SW 1271 (cell line): ENCODE results near the gene SLC17A4.

Experiments
- DNase-seq, 2 experiments: peaks; one replicate each; lab custom pipeline; 2025; lab: John Stamatoyannopoulos, UW

The SLC17A4 gene

DNA sequence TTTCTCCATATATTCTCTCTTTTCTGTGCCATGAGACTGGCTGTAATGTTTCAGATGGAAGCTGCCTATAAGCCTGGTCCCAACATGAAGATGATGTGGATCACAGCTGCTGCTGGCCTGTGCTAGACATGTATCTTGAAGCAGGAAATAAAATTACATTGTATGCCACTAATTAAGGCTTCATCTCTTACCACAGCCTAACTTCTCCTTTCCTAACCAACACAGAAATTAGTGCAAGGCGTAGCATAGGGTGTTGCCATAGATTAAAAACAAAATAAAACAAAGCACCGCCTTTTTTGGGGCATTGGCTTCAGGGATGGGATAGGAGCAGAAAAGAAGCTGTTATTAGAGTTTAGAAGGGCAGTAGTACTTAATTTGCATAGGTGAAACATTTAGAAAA, 4.7 kb upstream of the SLC17A4 start:
- no peak for DNase-seq

DNA sequence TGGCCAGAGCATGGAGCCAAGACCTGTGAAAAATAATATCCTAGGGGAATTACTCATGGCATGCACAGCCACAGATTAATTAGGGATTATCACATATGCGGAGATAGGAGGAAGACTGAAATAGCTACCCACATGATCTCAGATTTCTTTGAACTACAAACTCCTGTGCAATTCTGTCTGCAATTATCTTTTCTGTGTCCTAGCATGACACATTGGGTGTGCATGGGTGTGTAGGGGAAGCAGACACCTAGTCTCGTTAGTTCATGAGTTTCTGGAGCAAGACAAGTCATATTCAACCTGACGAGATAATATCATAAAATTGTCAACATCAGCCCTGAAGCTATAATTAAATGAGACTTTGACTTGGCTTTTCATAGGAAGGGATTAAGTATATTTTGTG, 3.6 kb upstream of the SLC17A4 start:
- DNase-seq, result no peak

DNA sequence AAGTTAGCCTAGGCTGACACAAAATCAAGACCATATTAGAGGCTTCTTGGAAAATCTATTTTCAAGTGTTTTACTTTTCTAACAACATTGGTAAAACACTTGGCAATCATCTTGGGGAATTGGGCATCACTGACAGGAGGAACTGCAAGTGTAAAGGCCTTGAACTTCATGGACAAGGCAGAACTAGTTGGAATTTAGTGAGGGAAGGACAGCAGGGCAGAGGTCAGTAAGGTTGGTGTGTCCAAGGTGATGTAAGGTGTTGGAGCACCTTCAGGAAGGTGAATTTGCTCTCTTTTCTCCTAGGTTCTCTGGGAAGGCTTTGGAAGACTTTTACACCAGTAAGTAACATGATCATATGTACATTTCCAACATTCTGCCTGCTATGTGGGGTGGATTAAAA, 1.5 kb upstream of the SLC17A4 start:
- no peak for DNase-seq

DNA sequence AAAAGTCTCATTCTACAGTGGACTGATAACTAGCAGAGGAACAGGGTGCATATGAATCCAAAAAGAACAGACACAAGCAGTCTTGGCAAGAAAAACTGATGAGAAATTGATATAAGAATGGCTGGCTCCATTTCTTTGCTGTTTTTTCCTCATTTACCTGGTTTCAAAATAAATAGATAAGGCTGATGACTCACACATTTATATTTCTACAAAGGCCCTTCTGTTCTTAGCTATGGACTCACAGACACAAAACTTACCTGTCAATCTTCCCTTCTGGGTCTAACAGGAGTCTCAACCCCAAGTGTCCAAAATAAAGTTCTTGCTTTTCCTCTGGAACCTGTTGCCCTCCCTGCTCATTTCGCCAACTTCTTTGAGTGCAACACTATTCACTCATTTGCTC, 941 bp downstream of the SLC17A4 start:
- no peak for DNase-seq

DNA sequence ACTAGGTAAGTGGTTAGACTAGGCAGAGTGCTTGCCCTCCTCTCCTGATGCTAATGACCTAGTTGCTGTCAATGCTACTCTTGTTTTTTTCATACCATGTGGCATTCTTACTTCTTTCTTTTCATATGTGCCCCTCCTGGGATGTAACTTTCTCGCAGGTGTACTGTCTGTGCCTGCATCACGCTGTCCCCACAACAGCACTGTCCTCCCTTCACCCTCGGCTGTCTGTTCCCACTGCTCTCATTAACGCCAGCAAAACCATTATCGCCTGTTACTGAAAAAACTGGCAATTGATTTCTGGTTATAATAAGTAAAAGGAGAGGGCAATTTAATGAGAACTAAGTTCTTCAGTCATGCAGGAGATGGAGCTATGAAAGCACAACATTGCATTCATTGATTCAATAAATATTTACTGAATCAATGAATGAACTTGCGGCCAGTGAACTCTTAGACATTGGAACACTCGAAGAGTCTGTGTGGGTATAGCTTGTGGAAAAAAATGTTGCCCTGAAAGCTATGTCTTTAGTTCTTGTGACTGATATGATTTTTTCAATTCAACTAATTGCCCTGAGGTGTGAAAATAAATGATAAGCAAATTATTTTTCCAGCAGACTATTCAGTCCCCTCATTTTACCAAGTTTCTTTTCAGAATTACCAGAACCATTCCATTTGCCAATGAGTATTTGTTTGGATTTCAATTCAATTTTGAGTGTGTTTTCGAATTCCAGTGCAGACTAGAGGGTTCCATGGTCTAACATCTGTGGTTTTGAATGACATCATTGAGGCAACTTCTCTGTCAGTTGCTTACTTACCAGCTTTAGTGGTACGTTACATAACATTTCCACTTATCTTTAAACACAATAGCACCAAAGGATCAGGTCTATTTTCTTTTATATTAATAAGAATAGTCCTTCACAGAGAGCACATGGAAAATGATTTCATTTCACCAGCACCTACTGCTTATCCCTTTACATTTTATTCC, 2.1 kb downstream of the SLC17A4 start:
- no peak for DNase-seq

DNA sequence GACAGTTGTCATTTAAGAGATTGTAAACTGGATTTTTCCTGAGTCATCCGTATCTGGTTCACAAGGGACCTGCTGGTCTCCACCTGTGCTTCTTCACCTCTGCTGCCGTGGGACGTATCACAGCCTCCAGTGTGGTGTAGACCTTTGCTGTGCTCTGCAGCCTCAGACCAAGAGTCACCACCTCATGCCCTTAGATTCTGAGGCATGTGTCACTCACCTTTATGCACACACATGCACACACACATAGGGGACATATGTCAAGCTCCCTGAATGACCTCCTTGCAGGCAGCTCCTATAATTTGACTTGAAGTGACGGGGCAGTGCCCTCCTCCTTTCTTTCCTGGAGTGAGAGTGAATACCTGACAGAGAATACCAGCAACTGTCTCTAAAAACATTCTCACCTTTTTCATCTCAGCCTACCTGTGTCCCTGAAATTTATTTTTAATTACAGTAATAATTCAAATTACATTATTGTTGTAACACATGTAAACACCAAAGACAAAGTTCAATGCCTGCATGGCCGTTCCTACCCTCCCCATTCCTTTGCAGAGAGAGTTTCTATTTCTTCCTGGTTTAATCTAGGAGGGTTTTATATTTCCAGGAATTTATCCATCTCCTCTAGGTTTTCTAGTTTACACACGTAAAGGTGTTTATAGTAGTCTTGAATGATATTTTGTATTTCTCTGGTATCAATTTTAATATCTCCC, 3.5 kb downstream of the SLC17A4 start:
- no peak for DNase-seq

DNA sequence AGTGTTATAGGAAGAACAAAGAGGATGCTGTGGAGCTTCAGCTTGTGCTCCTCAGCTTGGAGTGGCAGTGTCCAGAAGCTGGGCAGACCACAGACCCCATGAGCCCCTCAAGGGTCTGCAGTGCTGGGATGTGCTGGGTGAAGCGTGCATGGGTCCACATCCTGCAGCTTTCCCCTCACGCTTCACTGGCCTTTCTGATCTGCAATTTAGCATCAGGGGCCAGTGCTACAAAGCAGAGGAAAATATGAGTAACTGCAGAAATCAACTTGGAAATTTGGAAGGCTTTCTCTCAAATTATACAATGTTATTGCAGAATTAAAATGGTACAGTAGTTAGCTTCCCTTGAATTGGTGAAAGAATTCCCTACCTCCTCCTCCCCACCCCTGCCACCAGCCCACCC, 10.1 kb downstream of the SLC17A4 start:
- no peak for DNase-seq

DNA sequence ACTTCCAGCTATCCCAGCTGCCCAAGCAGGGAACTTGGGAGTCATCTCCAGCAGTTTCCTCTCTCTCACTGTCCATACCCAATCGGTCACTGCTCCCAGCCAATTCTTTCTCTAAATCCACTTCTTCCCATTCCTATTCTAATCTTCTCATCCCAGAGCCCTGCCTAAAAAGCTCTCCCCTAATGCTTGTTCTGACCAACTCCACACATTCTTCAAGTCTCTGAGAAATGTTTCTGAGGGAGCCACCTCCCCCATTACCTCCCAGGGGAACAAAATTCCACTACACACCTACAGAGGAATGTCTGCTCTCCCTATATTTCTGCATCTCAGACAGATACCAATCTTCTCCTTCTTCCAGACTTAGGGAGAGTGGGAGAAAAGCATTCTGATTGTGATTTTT, 14.0 kb downstream of the SLC17A4 start:
- no peak for DNase-seq

DNA sequence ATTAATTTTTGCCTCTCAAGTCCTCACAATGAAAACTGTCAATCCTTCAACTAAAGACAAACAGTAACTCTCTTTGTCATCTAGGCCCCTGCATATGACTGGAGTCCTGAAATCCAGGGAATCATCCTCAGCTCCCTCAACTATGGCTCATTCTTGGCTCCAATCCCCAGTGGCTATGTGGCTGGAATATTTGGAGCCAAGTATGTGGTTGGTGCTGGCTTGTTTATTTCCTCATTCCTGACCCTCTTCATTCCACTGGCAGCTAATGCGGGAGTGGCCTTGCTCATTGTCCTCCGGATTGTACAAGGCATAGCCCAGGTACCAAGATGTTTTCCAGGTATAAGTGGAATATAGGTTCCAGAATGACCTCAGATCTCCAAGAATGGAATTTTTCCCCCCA, 15.4 kb downstream of the SLC17A4 start:
- no peak for DNase-seq

DNA sequence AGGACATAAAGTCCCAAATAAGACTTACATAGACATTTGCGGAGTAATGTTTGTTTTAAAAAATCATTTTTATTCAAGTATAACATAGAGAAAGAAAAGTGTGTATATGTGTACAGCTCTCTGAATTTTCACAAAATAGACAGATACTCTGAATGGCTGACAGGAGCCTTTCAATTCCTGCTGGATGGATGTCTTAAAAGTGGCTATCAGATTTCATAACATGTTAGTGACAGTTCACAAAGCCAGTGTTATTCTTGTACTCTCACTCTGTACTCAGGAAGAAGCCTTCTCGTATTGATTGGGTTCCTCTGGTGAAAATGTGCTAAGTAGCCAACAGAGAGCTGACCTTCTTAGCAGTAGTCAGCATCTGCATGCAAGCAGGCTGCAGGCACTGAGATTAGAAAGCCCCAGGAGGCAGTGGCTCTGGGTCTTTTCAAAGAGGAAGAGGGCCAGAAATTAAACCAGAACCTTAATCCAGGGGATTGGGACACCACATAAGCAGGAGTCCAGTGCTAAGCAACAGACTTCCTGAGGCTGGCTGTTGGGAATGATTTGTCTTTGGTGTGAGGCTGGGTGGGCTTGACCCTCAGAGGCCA, 19.7 kb downstream of the SLC17A4 start:
- DNase-seq, result no peak

DNA sequence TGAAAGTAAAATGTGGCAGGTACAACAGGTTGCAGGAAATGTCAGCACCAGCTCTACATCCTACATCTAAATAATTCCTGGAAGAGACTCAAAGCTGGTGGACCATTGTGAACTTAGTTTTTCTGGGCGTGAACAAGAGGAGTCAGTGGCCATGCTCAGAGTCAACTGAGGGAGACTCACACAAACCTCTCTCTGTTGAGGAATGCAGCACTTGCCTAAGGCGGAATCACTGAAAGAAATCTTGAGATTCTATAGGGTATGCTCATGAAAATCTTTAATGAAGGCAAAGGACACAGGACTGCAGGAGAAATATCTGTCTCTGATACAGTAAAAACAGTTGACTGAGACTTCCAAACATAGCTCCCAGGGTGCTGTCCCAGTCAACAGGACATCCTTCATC, 22.5 kb downstream of the SLC17A4 start:
- peak in 1 of 2 experiments; percentile 8 for DNase-seq

DNA sequence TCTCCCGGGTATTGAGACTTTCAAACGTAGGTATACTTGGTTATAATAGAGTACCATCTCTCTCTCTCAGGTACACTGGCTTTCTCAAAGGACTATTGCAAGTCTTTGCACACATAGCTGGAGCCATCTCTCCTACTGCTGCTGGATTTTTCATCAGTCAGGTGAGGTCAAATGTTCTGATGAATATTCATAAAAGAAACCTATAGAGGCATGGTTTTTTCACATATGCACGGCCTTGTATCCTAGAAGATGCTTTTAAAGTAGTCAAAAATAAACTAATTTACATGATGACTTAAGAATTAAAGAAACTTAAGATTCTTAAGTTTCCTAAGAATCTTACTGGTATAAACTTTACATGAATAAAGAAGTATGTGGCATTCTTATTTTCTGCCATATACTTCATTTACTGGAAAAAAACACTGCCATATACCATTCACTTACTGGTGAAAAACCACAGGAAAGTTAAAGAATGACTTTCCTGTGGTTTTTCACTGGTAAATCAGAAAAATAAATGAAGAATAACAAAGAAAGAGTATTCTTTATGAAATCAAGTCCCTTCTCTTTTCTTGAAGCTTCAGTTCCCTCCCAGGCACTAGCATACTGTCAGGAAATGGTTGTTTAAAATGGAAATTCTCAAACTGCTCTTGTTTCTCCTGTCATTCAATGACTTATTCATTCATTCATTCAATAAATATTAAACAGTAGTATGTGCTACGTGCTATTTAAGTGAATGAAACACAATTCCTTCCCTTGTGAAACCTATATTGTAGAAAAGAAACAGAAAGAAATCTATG, 23.5 kb downstream of the SLC17A4 start:
- no peak for DNase-seq

DNA sequence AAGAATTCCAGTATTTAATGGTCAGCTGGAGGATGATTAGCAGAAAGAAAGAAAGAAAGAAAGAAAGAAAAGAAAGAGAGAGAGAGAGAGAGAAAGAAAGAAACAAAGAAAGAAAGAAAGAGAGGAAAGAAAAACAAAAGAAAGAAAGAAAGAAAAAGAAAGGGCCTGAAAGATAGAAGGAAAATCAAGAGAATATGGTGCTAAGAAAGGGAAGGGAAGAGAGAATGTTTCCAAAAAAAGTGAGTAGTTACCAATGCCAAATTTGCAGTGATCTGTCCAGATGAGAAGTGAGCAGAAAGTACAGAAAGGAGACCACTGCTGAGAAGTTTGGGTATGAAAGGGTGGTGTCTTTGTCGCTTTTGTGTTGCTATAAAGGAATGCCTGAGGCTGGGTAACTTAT, 26.6 kb downstream of the SLC17A4 start:
- no peak for DNase-seq

DNA sequence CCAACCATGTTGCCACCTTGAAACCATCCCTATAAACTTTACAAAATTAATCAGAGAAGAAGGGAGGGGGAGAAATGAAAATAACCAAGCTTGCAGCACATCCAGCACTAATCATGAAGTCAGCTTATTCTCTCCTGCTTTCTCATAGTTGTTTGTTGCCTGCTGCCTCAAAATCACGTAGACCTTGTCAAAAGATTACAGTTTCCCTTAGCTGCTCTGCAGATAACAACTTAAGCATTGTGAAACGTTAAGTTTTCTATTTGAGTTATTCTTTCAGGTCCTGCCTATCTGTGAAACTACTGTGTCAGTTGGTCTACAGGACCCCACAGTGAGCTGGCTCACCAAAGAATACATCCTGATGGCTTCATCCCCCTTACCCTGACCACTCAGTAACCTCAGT, 32.9 kb downstream of the SLC17A4 start:
- no peak for DNase-seq

DNA sequence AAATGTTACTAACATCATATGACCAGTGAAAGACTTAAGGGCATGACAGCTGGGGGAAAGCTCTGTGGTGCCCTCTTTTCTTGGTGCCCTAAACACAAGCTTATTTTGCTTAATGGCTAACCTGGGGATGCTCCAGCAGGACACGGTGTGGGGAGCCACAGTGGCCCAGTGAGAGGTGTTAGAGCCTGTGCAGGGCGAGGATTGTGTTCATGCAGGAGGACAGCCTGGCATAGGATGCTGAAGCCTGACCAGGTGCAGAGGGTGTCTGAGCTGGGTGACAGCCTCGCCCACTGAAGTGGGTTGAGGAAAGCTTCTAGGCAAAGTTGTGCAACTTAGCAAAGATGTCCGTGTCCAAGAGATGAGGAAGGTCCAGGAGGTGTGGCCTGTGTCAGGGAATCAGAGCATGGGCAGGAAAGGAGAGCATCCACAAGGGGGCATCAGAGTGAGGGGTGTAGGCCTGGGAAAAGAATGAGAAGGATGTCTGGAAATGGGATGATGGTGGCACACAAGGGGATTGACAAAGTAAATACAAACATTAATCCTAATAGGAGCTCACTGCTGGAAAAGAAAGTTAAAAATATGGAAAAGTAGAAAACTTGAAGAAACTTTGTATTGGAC, 33.9 kb downstream of the SLC17A4 start:
- DNase-seq, result peak; percentile 30 to 46

DNA sequence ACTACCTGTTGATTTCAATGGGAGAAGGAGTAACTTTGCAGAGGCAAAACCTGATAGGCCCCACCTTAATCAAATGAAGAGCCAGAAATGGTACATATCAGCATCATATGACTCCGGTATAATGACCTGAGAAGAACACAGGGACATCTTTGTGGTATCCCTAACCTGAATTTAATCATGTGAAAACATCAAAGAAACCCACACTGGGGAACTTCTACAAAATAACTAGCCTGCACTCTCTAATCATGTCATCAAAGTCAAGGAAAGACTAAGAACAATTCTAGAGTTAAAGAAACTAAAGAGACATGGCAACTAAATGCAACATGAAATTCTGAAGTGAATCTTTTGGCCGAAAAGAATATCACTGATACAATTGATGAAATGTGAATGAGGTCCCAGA, 34.9 kb downstream of the SLC17A4 start:
- no peak for DNase-seq

DNA sequence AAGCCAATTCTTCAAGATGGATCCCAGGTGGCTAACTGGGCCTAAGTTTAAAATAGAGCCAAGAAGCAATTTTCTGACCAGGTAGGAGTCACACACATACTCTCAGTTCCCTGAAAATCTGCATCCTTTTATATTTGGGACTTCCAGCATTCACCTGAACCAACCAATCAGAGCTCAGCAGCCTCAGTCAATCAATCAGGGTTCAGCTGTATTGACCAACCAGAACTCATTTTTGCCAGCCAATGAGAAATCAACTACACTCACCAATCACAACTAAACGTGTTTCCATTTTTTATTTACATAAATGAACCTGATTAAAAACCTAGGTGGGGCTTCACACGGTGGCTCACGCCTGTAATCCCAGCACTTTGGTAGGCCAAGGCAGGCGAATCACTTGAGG, 37.5 kb downstream of the SLC17A4 start:
- DNase-seq, result no peak

DNA sequence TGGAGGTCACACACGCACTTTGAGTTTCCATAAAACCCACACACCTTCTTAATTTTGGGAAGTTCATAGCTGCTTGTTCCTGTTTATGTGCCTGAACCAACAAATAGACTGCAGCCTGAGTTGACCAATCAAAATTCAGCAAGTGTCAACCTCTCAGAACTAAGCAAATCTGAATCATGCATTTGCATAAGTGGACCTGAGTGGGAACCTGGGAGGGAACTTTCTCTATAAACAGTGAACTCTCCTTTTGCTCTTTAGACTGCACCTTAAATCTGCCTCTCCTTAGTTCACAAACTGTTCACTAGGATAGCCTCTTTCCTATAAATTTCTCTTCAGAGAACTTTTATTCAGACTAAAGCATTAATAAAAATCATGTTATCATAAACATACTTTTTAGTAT, 39.4 kb downstream of the SLC17A4 start:
- no peak for DNase-seq

DNA sequence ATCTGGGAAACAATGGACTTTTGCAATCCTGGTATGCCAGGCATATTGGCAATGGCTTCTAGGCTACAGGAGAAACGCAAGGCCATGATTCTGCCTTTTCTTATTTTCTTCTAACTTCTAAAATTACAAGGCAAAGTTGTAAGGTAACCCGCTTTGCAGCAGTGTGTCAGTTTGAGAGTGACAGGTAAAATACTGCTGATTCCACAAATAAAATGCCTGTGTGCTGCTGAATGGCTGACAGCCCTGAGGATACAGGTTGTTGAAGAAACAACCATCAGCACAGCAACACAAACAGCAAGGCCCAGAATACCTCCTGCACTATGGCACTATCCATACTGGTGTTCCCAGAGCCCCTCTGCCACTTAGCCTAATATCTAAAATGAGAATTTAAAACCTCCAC, 40.2 kb downstream of the SLC17A4 start:
- DNase-seq, result no peak

DNA sequence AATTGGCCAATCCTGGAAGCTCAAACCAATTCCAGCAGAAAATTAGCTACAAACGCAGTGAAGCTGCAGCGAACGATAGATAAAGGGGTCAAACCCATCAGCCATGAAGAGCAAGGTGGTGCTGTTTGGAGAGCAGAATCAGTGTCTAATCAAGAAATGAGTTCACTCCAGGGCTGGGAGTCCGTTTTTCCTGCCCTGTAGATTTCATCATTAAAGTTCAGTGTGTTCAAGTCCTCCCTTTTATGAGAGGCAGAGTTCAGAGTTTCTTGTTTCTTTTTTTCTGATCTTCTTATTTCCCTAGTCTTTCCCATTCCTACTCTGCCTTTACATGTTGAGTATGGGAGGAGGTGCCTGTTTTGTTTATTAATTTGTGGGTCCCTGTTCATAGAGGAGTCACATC, 46.9 kb downstream of the SLC17A4 start:
- DNase-seq, result no peak

DNA sequence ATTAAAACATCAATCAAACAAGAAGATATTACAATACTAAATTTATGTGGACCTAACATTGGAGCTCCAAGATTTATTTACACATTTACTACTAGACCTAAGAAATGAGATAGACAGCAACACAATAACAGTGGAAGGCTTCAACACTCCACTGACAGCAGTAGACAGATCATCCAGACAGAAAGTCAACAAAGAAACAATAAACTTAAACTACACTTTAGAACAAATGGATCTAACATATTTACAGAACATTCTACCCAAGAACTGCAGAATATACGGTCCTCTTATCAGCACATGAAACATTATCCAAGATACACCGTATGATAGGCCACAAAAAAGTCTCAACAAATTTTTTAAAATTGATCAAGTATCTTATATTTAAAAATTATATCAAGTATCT, 50.3 kb downstream of the SLC17A4 start:
- DNase-seq, result no peak

DNA sequence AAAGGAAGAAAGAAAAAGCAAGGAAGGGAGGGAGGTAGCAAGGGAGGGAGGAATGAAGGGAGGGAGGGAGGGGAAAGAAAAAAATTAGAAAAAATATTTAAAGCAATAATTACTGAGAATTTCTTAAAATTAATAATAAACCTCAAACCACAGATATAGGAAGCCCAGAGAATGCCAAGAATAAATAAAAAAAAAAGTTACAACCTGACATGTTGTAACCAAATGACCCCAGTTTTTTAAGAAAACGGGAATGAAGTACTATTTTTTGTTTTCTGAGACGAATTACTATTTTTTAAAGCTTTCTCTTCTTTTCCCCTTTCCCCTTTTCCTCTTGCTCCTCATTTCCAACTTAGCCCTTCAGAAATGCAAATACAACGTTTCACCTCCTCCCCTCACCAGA, 60.7 kb downstream of the SLC17A4 start:
- no peak for DNase-seq
